Measurements from ENCODE around the gene ZDHHC19. TPM values are rescaled to one million over a fixed set of nuclear protein-coding genes. Genes with fewer than 3 reads are reported as not detected.

The ZDHHC19 gene
- total and polyA plus RNA-seq, 5 donors from 2014 or later = not detected

GRCh38 chr3:196232154-196232881 lies 21.1 kb upstream of the ZDHHC19 start:
- Mint-ChIP-seq H3K4me3 (no peak overlapping the region), H3K27me3 (no peaks in the 10 kb centered on the region), H3K36me3 (peaks cover 6% of the 10 kb centered on the region), H3K4me1 (peaks cover 0 to 6% (median 0%) of the 10 kb centered on the region in 4 donors), H3K9me3 (no peaks in the 10 kb centered on the region), H3K27ac (no peak overlapping the region)
- ATAC-seq (ENCODE audit: low read depth in 2 of 2) = no peak
- Histone ChIP-seq H3K4me3 (ENCODE audit: low read depth, low read length) (no peak overlapping the region), H3K27me3 (ENCODE audit: control insufficient read depth, insufficient read depth, low read length) (no peaks in the 10 kb centered on the region), H3K27ac (ENCODE audit: insufficient read depth, low read length, poor library complexity, severe bottlenecking) (no peak overlapping the region), H3K4me1 (ENCODE audit: control insufficient read depth, insufficient read depth, low read length, poor library complexity, severe bottlenecking) (no peaks in the 10 kb centered on the region), H3K9me3 (ENCODE audit: control insufficient read depth in 2 of 2, low read length in 2 of 2) (no peaks in the 10 kb centered on the region), H3K36me3 (ENCODE audit: control insufficient read depth, insufficient read depth, low read length) (peaks cover 6% of the 10 kb centered on the region)
- no peak for DNase-seq

- Histone ChIP-seq H3K36me3 (ENCODE audit: control insufficient read depth, insufficient read depth, low read length) (no peaks in the 10 kb centered on the region), H3K27me3 (ENCODE audit: control insufficient read depth, insufficient read depth, low read length) (no peaks in the 10 kb centered on the region), H3K27ac (ENCODE audit: insufficient read depth, low read length, poor library complexity, severe bottlenecking) (no peak overlapping the region), H3K4me1 (ENCODE audit: control insufficient read depth, insufficient read depth, low read length, poor library complexity, severe bottlenecking) (no peaks in the 10 kb centered on the region), H3K9me3 (ENCODE audit: control insufficient read depth in 2 of 2, low read length in 2 of 2) (no peaks in the 10 kb centered on the region), H3K4me3 (ENCODE audit: low read depth, low read length) (no peak overlapping the region)
- Mint-ChIP-seq H3K27me3 (no peaks in the 10 kb centered on the region), H3K4me1 (peaks cover 0 to 4% (median 0%) of the 10 kb centered on the region in 4 donors), H3K27ac (no peak overlapping the region), H3K36me3 (no peaks in the 10 kb centered on the region), H3K9me3 (peaks cover 0 to 1% (median 0%) of the 10 kb centered on the region in 7 donors), H3K4me3 (peak overlapping the region in 1 of 4 donors; percentile 83)
- no peak for ATAC-seq (ENCODE audit: low read depth in 2 of 2)
- DNase-seq = no peak
These were observed 16.7 kb upstream of the ZDHHC19 start for GRCh38 chr3:196227629-196228493.

GRCh38 chr3:196227121-196227561 lies 15.9 kb upstream of the ZDHHC19 start:
- H3K27me3 Mint-ChIP-seq = no peaks in the 10 kb centered on the region
- no peaks in the 10 kb centered on the region for H3K9me3 ChIP-seq (ENCODE audit: control insufficient read depth in 2 of 2, low read length in 2 of 2)
- H3K4me3 Mint-ChIP-seq = no peak overlapping the region
- no peak for ATAC-seq (ENCODE audit: low read depth in 2 of 2)
- no peaks in the 10 kb centered on the region for H3K36me3 ChIP-seq (ENCODE audit: control insufficient read depth, insufficient read depth, low read length)
- H3K36me3 Mint-ChIP-seq = no peaks in the 10 kb centered on the region
- H3K4me3 ChIP-seq (ENCODE audit: low read depth, low read length) = no peak overlapping the region
- DNase-seq = no peak
- H3K9me3 Mint-ChIP-seq = peaks cover 0 to 1% (median 0%) of the 10 kb centered on the region in 7 donors
- no peak overlapping the region for H3K27ac Mint-ChIP-seq
- H3K4me1 ChIP-seq (ENCODE audit: control insufficient read depth, insufficient read depth, low read length, poor library complexity, severe bottlenecking) = no peaks in the 10 kb centered on the region
- no peak overlapping the region for H3K27ac ChIP-seq (ENCODE audit: insufficient read depth, low read length, poor library complexity, severe bottlenecking)
- H3K4me1 Mint-ChIP-seq = peaks cover 0 to 3% (median 0%) of the 10 kb centered on the region in 4 donors
- no peaks in the 10 kb centered on the region for H3K27me3 ChIP-seq (ENCODE audit: control insufficient read depth, insufficient read depth, low read length)

DNA sequence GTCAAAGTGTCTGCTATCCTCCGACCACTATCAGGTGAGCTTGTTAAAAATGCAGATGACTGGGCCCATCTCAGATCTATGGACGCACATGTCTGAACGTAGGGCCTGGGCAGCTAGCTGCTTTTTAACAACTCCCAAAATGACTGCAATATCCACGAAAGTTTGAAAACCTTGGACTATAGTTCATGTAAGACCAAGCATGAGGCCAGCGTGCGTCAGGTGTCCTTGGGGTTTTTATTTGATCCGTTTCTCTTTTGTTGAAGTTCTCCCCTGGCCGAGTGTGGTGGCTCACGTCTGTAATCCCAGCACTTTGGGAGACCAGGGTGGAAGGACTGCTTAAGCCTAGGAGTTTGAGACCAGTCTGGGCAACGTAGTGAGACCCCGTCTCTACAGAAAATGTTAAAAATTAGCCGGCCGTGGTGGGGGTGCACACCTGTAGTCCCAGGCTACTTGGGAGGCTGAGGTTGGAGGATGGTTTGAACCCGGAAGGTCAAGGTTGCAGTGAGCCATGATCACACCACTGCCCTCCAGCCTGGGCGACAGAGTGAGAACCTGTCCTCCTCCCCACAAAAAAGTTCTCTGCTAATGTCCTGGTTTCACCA lies 14.7 kb upstream of the ZDHHC19 start:
- Mint-ChIP-seq H3K36me3 (no peaks in the 10 kb centered on the region), H3K27me3 (no peaks in the 10 kb centered on the region)
- no peaks in the 10 kb centered on the region for H3K4me1 ChIP-seq (ENCODE audit: control insufficient read depth, insufficient read depth, low read length, poor library complexity, severe bottlenecking)

DNA sequence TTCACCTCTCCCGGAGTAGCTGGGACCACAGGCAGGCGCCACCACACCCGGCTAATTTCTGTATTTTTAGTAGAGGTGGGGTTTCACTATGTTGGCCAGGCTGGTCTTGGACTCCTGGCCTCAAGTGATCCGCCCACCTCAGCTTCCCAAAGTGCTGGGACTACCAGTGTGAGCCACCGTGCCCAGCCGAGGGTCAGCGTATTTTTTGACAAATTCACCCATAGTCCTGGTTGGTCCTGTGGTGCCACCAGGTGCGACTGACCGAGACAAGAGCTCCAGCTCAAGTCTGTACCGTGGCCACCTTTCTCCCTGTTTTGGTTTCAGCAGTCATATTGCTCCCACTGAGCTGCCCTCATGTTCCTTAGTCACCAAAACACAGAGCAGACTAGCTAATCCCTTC lies 13.9 kb upstream of the ZDHHC19 start:
- Histone ChIP-seq H3K27ac (ENCODE audit: insufficient read depth, low read length, poor library complexity, severe bottlenecking) (no peak overlapping the region), H3K4me1 (ENCODE audit: control insufficient read depth, insufficient read depth, low read length, poor library complexity, severe bottlenecking) (no peaks in the 10 kb centered on the region), H3K27me3 (ENCODE audit: control insufficient read depth, insufficient read depth, low read length) (no peaks in the 10 kb centered on the region), H3K4me3 (ENCODE audit: low read depth, low read length) (no peak overlapping the region), H3K9me3 (ENCODE audit: control insufficient read depth in 2 of 2, low read length in 2 of 2) (no peaks in the 10 kb centered on the region), H3K36me3 (ENCODE audit: control insufficient read depth, insufficient read depth, low read length) (no peaks in the 10 kb centered on the region)
- Mint-ChIP-seq H3K4me1 (no peaks in the 10 kb centered on the region), H3K27ac (no peak overlapping the region), H3K9me3 (peaks cover 0 to 1% (median 0%) of the 10 kb centered on the region in 7 donors), H3K4me3 (no peak overlapping the region), H3K36me3 (no peaks in the 10 kb centered on the region), H3K27me3 (no peaks in the 10 kb centered on the region)
- ATAC-seq (ENCODE audit: low read depth in 2 of 2) = no peak
- DNase-seq = no peak

More for the DNA sequence above, 14.7 kb upstream of the ZDHHC19 start:
- Mint-ChIP-seq H3K9me3 (peaks cover 0 to 1% (median 0%) of the 10 kb centered on the region in 7 donors), H3K27ac (no peak overlapping the region), H3K4me3 (no peak overlapping the region), H3K4me1 (no peaks in the 10 kb centered on the region)
- Histone ChIP-seq H3K27ac (ENCODE audit: insufficient read depth, low read length, poor library complexity, severe bottlenecking) (no peak overlapping the region), H3K36me3 (ENCODE audit: control insufficient read depth, insufficient read depth, low read length) (no peaks in the 10 kb centered on the region), H3K27me3 (ENCODE audit: control insufficient read depth, insufficient read depth, low read length) (no peaks in the 10 kb centered on the region), H3K9me3 (ENCODE audit: control insufficient read depth in 2 of 2, low read length in 2 of 2) (no peaks in the 10 kb centered on the region), H3K4me3 (ENCODE audit: low read depth, low read length) (no peak overlapping the region)
- ATAC-seq (ENCODE audit: low read depth in 2 of 2) = no peak
- no peak for DNase-seq

- Mint-ChIP-seq H3K4me3 (no peak overlapping the region), H3K36me3 (no peaks in the 10 kb centered on the region), H3K9me3 (peaks cover 0 to 1% (median 0%) of the 10 kb centered on the region in 7 donors), H3K27ac (no peak overlapping the region), H3K4me1 (peaks cover 0 to 15% (median 6%) of the 10 kb centered on the region in 4 donors), H3K27me3 (no peaks in the 10 kb centered on the region)
- H3K36me3 ChIP-seq (ENCODE audit: control insufficient read depth, insufficient read depth, low read length) = no peaks in the 10 kb centered on the region
- ATAC-seq (ENCODE audit: low read depth in 2 of 2) (no peak), DNase-seq (no peak)
- H3K4me1 ChIP-seq (ENCODE audit: control insufficient read depth, insufficient read depth, low read length, poor library complexity, severe bottlenecking) = peaks cover 7% of the 10 kb centered on the region
- no peaks in the 10 kb centered on the region for H3K9me3 ChIP-seq (ENCODE audit: control insufficient read depth in 2 of 2, low read length in 2 of 2)
- no peak overlapping the region for H3K27ac ChIP-seq (ENCODE audit: insufficient read depth, low read length, poor library complexity, severe bottlenecking)
- no peak overlapping the region for H3K4me3 ChIP-seq (ENCODE audit: low read depth, low read length)
- no peaks in the 10 kb centered on the region for H3K27me3 ChIP-seq (ENCODE audit: control insufficient read depth, insufficient read depth, low read length)
These were observed 11.8 kb upstream of the ZDHHC19 start for GRCh38 chr3:196222876-196223595.

GRCh38 chr3:196220991-196221390 lies 9.8 kb upstream of the ZDHHC19 start:
- peaks cover 0 to 1% (median 0%) of the 10 kb centered on the region in 7 donors for H3K9me3 Mint-ChIP-seq
- H3K4me1 ChIP-seq (ENCODE audit: control insufficient read depth, insufficient read depth, low read length, poor library complexity, severe bottlenecking) = peaks cover 7% of the 10 kb centered on the region

More at GRCh38 chr3:196220991-196221390, 9.8 kb upstream of the ZDHHC19 start:
- Mint-ChIP-seq H3K27ac (no peak overlapping the region), H3K4me3 (no peak overlapping the region), H3K4me1 (peaks cover 0 to 17% (median 6%) of the 10 kb centered on the region in 4 donors), H3K27me3 (no peaks in the 10 kb centered on the region), H3K36me3 (no peaks in the 10 kb centered on the region)
- Histone ChIP-seq H3K4me3 (ENCODE audit: low read depth, low read length) (no peak overlapping the region), H3K27ac (ENCODE audit: insufficient read depth, low read length, poor library complexity, severe bottlenecking) (no peak overlapping the region), H3K36me3 (ENCODE audit: control insufficient read depth, insufficient read depth, low read length) (no peaks in the 10 kb centered on the region), H3K9me3 (ENCODE audit: control insufficient read depth in 2 of 2, low read length in 2 of 2) (no peaks in the 10 kb centered on the region), H3K27me3 (ENCODE audit: control insufficient read depth, insufficient read depth, low read length) (no peaks in the 10 kb centered on the region)
- ATAC-seq (ENCODE audit: low read depth in 2 of 2) (no peak), DNase-seq (no peak)
